Aorta (tissue), 4 donors: Measurements from ENCODE around the gene TBX4. TPM values are rescaled to one million over a fixed set of nuclear protein-coding genes. Genes with fewer than 3 reads are reported as not detected.

ENCODE experiments used
- polyA plus RNA-seq, 2 donors: library from polyadenylated mRNA; stranded (reverse); fragments of 200-250 nt; gene quantifications; one replicate each; pipeline ENCODE4 v1.2.3, GENCODE V29; 2013
- total RNA-seq, 2 donors: library from RNA; stranded (reverse); fragmentation: NEBNext Ultra II Directional; extraction: Animal tissue kit (Norgen Biotek cat#: 25700); gene quantifications; one replicate each; pipeline ENCODE4 v1.2.1, GENCODE V29; 2021
- donor health status: healthy with polysubstance abuse.
- donor health status: Bipolar disorder and iron deficiency.
- donor health status: DM: no; HTN: no; CAD: no.
- donor health status: DM: yes; HTN: yes; CAD: no.

Gene TBX4
- total and polyA plus RNA-seq, 4 donors = 0.23 to 0.27 TPM; not detected in 2

Other genes starting within 250 kb of the TBX4 start
- gene TBX2, start 52.6 kb upstream of the TBX4 start, total RNA-seq = 10 to 100 TPM; 28.9 to 42.6 TPM
- gene TBX2, start 52.6 kb upstream of the TBX4 start, polyA plus RNA-seq = 100 to 1,000 TPM in 1 of 2 donors, 10 to 100 TPM in 1; 11.5 to 116 TPM
- gene NACA2, start 138.8 kb downstream of the TBX4 start, total RNA-seq = not detected
- under 1 TPM in 1 of 2 donors, not detected in 1; 0.20 TPM for gene NACA2, start 138.8 kb downstream of the TBX4 start, polyA plus RNA-seq